Loucy (cell line): ENCODE measurements around the gene SIAH3.

Experiments
- H2AFZ ChIP-seq: fragments of 200-600 bp; sonication (generic); 2 replicates; pipeline ENCODE4 v1.6.0; 2016; ENCODE audit warnings: antibody characterized with exemption, mild to moderate bottlenecking, low read length, moderate library complexity
- H3F3A ChIP-seq: fragments of 200-600 bp; 2 replicates; pipeline ENCODE4 v1.6.0; 2016; ENCODE audit warnings: antibody characterized with exemption, low read depth, mild to moderate bottlenecking
- H3K27me3 ChIP-seq: fragments of 200-600 bp; sonication (generic); 2 replicates; pipeline ENCODE4 v1.6.1; 2014; ENCODE audit warnings: low read length, mild to moderate bottlenecking; ENCODE audit not compliant: insufficient read depth, poor library complexity, severe bottlenecking
- H3K36me3 ChIP-seq: fragments of 200-600 bp; sonication (generic); 2 replicates; pipeline ENCODE4 v1.6.1; 2016; ENCODE audit warnings: low read length; ENCODE audit not compliant: insufficient read depth
- H3K4me1 ChIP-seq: fragments of 200-600 bp; sonication (generic); 2 replicates; pipeline ENCODE4 v1.5.1; 2014; ENCODE audit warnings: low read length, mild to moderate bottlenecking; ENCODE audit not compliant: insufficient read depth, poor library complexity, severe bottlenecking
- H3K4me2 ChIP-seq: fragments of 200-600 bp; sonication (generic); 2 replicates; pipeline ENCODE4 v1.6.0; 2014; ENCODE audit warnings: antibody characterized with exemption, low read length, low read depth, mild to moderate bottlenecking; ENCODE audit not compliant: poor library complexity, severe bottlenecking
- H3K4me3 ChIP-seq: fragments of 200-600 bp; sonication (generic); 2 replicates; pipeline ENCODE4 v1.5.1; 2014; ENCODE audit warnings: low read length, mild to moderate bottlenecking, mixed read lengths; ENCODE audit not compliant: poor library complexity, severe bottlenecking
- H3K79me2 ChIP-seq: fragments of 200-600 bp; sonication (generic); 2 replicates; pipeline ENCODE4 v1.6.1; 2014; ENCODE audit warnings: low read length; ENCODE audit not compliant: insufficient read depth
- H3K9ac ChIP-seq: fragments of 200-600 bp; sonication (generic); 2 replicates; pipeline ENCODE4 v1.6.0; 2014; ENCODE audit warnings: mild to moderate bottlenecking, low read depth, low read length, moderate library complexity; ENCODE audit not compliant: poor library complexity, severe bottlenecking
- H3K9me2 ChIP-seq: fragments of 200-600 bp; sonication (generic); replicated peaks from 2 replicates; pipeline ENCODE4 v1.6.1; 2016; ENCODE audit warnings: low read depth, low read length, mixed read lengths
- H3K9me3 ChIP-seq: fragments of 200-600 bp; sonication (generic); 2 replicates; pipeline ENCODE4 v1.6.1; 2014; ENCODE audit warnings: mild to moderate bottlenecking, antibody characterized with exemption, low read length, low read depth; ENCODE audit not compliant: insufficient read depth
- H4K20me1 ChIP-seq: fragments of 200-600 bp; sonication (generic); 2 replicates; pipeline ENCODE4 v1.6.0; 2014; ENCODE audit warnings: antibody characterized with exemption, low read length, mild to moderate bottlenecking; ENCODE audit not compliant: insufficient read depth, poor library complexity, severe bottlenecking
- CTCF ChIP-seq: fragments of 200-600 bp; sonication (generic); conservative IDR thresholded peaks from 2 replicates; pipeline ENCODE4 v1.5.1; 2014; ENCODE audit warnings: mild to moderate bottlenecking, antibody characterized with exemption, low read length
- EZH2phosphoT487 ChIP-seq: fragments of 200-600 bp; IDR thresholded peaks from 2 replicates; pipeline ENCODE4 v1.6.1; 2018; ENCODE audit warnings: antibody characterized with exemption, mild to moderate bottlenecking, moderate library complexity, borderline replicate concordance

Gene SIAH3

GRCh38 chr13:45834411-45834994 is 17.1 kb downstream of the SIAH3 start:
- H3K79me2 ChIP-seq, result no peaks in the 10 kb centered on the region
- no peak overlapping the region for H3K4me2 ChIP-seq
- H4K20me1 ChIP-seq, result no peaks in the 10 kb centered on the region
- H3K4me3 ChIP-seq, result no peak overlapping the region
- H2AFZ ChIP-seq, result no peak overlapping the region
- peaks cover 12% of the 10 kb centered on the region for H3K4me1 ChIP-seq
- no peaks in the 10 kb centered on the region for H3K27me3 ChIP-seq
- no peaks in the 10 kb centered on the region for H3K36me3 ChIP-seq
- no peaks in the 10 kb centered on the region for H3F3A ChIP-seq
- TF ChIP-seq CTCF (no peak), EZH2phosphoT487 (no peak)
- H3K9ac ChIP-seq, result no peak overlapping the region
- no peaks in the 10 kb centered on the region for H3K9me2 ChIP-seq
- H3K9me3 ChIP-seq, result no peaks in the 10 kb centered on the region

GRCh38 chr13:45833663-45834375 is 17.7 kb downstream of the SIAH3 start:
- Histone ChIP-seq H3K36me3 (no peaks in the 10 kb centered on the region), H3K27me3 (no peaks in the 10 kb centered on the region), H3K9ac (no peak overlapping the region), H2AFZ (no peak overlapping the region), H3K4me2 (peak overlapping the region; percentile 7), H3F3A (no peaks in the 10 kb centered on the region), H3K4me3 (no peak overlapping the region), H3K79me2 (no peaks in the 10 kb centered on the region), H3K9me2 (no peaks in the 10 kb centered on the region), H3K9me3 (no peaks in the 10 kb centered on the region), H4K20me1 (no peaks in the 10 kb centered on the region), H3K4me1 (peaks cover 12% of the 10 kb centered on the region)
- no peak for TF ChIP-seq CTCF

- Histone ChIP-seq H3K79me2 (no peaks in the 10 kb centered on the region), H3K4me1 (peaks cover 12% of the 10 kb centered on the region), H3K4me3 (no peak overlapping the region), H3K9ac (no peak overlapping the region), H3K36me3 (no peaks in the 10 kb centered on the region), H3K9me3 (no peaks in the 10 kb centered on the region), H2AFZ (no peak overlapping the region), H4K20me1 (no peaks in the 10 kb centered on the region), H3K27me3 (no peaks in the 10 kb centered on the region), H3K9me2 (no peaks in the 10 kb centered on the region), H3K4me2 (no peak overlapping the region), H3F3A (no peaks in the 10 kb centered on the region)
- no peak for TF ChIP-seq EZH2phosphoT487
- TF ChIP-seq CTCF, result no peak
Measured at GRCh38 chr13:45833242-45833641, 18.3 kb downstream of the SIAH3 start.
